ENCODE data around the gene IFI27.

DNA sequence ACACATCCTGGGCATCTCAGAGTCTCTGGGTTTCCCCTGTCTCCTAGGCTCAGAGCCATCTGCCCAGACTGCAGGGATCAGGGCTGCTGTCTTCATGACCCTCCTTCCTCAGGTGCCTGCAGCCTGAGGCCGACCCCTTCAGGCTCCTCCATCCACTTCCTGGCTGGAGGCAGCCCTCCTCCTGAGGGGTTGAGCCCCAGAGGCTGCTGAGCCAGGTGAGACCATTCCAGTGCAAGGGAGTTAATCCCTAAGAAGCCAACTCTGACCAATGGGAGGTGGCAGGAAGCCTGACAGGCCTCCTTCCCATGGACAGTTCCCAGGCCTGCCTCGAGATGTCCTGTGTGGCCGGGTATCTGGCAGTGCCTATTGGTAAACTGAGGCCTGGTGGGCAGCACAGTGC is 55.2 kb downstream of the IFI27 start:
- TF ChIP-seq, protein P1, sequence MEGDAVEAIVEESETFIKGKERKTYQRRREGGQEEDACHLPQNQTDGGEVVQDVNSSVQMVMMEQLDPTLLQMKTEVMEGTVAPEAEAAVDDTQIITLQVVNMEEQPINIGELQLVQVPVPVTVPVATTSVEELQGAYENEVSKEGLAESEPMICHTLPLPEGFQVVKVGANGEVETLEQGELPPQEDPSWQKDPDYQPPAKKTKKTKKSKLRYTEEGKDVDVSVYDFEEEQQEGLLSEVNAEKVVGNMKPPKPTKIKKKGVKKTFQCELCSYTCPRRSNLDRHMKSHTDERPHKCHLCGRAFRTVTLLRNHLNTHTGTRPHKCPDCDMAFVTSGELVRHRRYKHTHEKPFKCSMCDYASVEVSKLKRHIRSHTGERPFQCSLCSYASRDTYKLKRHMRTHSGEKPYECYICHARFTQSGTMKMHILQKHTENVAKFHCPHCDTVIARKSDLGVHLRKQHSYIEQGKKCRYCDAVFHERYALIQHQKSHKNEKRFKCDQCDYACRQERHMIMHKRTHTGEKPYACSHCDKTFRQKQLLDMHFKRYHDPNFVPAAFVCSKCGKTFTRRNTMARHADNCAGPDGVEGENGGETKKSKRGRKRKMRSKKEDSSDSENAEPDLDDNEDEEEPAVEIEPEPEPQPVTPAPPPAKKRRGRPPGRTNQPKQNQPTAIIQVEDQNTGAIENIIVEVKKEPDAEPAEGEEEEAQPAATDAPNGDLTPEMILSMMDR (IDR thresholded peaks at IDR 0.05): no peak
- TF ChIP-seq, protein P2, sequence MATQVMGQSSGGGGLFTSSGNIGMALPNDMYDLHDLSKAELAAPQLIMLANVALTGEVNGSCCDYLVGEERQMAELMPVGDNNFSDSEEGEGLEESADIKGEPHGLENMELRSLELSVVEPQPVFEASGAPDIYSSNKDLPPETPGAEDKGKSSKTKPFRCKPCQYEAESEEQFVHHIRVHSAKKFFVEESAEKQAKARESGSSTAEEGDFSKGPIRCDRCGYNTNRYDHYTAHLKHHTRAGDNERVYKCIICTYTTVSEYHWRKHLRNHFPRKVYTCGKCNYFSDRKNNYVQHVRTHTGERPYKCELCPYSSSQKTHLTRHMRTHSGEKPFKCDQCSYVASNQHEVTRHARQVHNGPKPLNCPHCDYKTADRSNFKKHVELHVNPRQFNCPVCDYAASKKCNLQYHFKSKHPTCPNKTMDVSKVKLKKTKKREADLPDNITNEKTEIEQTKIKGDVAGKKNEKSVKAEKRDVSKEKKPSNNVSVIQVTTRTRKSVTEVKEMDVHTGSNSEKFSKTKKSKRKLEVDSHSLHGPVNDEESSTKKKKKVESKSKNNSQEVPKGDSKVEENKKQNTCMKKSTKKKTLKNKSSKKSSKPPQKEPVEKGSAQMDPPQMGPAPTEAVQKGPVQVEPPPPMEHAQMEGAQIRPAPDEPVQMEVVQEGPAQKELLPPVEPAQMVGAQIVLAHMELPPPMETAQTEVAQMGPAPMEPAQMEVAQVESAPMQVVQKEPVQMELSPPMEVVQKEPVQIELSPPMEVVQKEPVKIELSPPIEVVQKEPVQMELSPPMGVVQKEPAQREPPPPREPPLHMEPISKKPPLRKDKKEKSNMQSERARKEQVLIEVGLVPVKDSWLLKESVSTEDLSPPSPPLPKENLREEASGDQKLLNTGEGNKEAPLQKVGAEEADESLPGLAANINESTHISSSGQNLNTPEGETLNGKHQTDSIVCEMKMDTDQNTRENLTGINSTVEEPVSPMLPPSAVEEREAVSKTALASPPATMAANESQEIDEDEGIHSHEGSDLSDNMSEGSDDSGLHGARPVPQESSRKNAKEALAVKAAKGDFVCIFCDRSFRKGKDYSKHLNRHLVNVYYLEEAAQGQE (IDR thresholded peaks at IDR 0.05; ENCODE audit: insufficient read depth in 1 of 2, low read depth in 2 of 2, low read length in 1 of 2): no peak
- TF ChIP-seq SIN3A (IDR thresholded peaks at IDR 0.05; ENCODE audit: borderline replicate concordance, insufficient read depth, low read depth, low read length) (no peak), POLR2AphosphoS5 (IDR thresholded peaks at IDR 0.05; ENCODE audit: low read depth, low read length) (no peak)

Measured in Panc1 (cell line).